Calu3 (cell line): ENCODE measurements around the gene METTL25. TPM values are rescaled to one million over a fixed set of nuclear protein-coding genes. Genes with fewer than 3 reads are reported as not detected.

ENCODE experiments used
- BruUV-seq: library from RNA; stranded (reverse); fragments of 400-500 nt; replicated peaks from 2 replicates; lab custom pipeline; 2021; lab: Mats Ljungman, UMichigan
- CTCF ChIA-PET: fragments of 300-600 bp; sonication (Branson Sonifier 250); formaldehyde crosslinking; loops from one replicate; lab custom pipeline; 2022; ENCODE audit warnings: antibody characterized with exemption; lab: Charles Lee
- DNase-seq: peaks from one replicate; pipeline ENCODE4 v3.0.0; 2022
- H3K27ac Mint-ChIP-seq: one replicate; pipeline ENCODE4 v1.8.0; 2022; ENCODE audit warnings: mixed read lengths; ENCODE audit not compliant: unreplicated experiment
- H3K27me3 Mint-ChIP-seq: one replicate; pipeline ENCODE4 v1.8.0; 2022; ENCODE audit warnings: mixed read lengths; ENCODE audit not compliant: unreplicated experiment
- H3K36me3 Mint-ChIP-seq: one replicate; pipeline ENCODE4 v1.8.0; 2022; ENCODE audit warnings: mild to moderate bottlenecking, moderate library complexity, mixed read lengths; ENCODE audit not compliant: insufficient read depth, unreplicated experiment
- H3K4me1 Mint-ChIP-seq: one replicate; pipeline ENCODE4 v1.8.0; 2022; ENCODE audit warnings: mild to moderate bottlenecking, low read depth, mixed read lengths; ENCODE audit not compliant: unreplicated experiment
- H3K4me3 Mint-ChIP-seq: one replicate; pipeline ENCODE4 v1.8.0; 2022; ENCODE audit warnings: mild to moderate bottlenecking, low read depth, moderate library complexity, mixed read lengths; ENCODE audit not compliant: unreplicated experiment
- H3K9me3 Mint-ChIP-seq: one replicate; pipeline ENCODE4 v1.8.0; 2022; ENCODE audit warnings: low read depth, mixed read lengths; ENCODE audit not compliant: unreplicated experiment
- CTCF ChIP-seq: fragments of 200-600 bp; IDR thresholded peaks from one replicate; pipeline ENCODE4 v1.8.0; 2022; ENCODE audit warnings: antibody characterized with exemption; ENCODE audit not compliant: unreplicated experiment
- intact Hi-C: fragments of 100-400 bp; cut with micrococcal nuclease; formaldehyde crosslinking; loops from one replicate; pipeline ENCODE4 v1.10.0; 2022; ENCODE audit not compliant: unreplicated experiment
- total RNA-seq: library from RNA; stranded (reverse); gene quantifications from 2 replicates; pipeline ENCODE4 v1.2.3, GENCODE V29; 2022

METTL25 gene
- total RNA-seq, 1 experiment from 2014 or later, result 6.7 TPM

GRCh38 chr12:82400819-82401218 lies 42.5 kb downstream of the METTL25 start:
- no peaks in the 10 kb centered on the region for H3K36me3 Mint-ChIP-seq

DNA sequence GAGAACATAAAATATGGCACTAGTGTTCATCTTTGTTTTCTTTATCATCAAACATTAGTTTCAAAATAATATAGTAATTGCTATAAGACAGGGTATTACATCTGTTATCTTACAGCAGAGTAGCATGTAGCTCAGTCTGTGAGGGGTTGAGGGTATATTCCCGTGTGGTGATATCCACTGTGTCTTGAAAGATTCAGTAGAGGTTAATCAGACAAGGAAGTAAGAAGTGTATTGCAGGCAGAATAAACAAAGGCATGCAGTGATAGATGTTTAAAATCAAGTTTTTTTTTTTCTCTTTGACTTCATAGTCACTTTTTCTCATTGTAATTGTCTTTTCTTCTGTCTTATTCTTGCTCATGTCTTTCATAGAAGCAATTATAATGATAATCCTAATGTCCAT lies 48.3 kb downstream of the METTL25 start:
- H3K4me1 Mint-ChIP-seq, result peaks cover 40% of the 10 kb centered on the region
- CTCF ChIA-PET, result no interaction called here
- H3K4me3 Mint-ChIP-seq, result no peak overlapping the region
- no peaks in the 10 kb centered on the region for H3K27me3 Mint-ChIP-seq
- no peaks in the 10 kb centered on the region for H3K9me3 Mint-ChIP-seq
- DNase-seq, result no peak
- intact Hi-C loops, result no loop called here
- no peak for TF ChIP-seq CTCF
- BruUV-seq, result no TSS peak
- peak overlapping the region; percentile 71 for H3K27ac Mint-ChIP-seq
- no peaks in the 10 kb centered on the region for H3K36me3 Mint-ChIP-seq

More at GRCh38 chr12:82400819-82401218, 42.5 kb downstream of the METTL25 start:
- Mint-ChIP-seq H3K9me3 (no peaks in the 10 kb centered on the region), H3K27ac (no peak overlapping the region), H3K4me3 (no peak overlapping the region), H3K27me3 (no peaks in the 10 kb centered on the region), H3K4me1 (no peaks in the 10 kb centered on the region)
- BruUV-seq, result no TSS peak
- TF ChIP-seq CTCF, result no peak
- CTCF ChIA-PET, result no interaction called here
- intact Hi-C loops, result no loop called here
- no peak for DNase-seq

DNA sequence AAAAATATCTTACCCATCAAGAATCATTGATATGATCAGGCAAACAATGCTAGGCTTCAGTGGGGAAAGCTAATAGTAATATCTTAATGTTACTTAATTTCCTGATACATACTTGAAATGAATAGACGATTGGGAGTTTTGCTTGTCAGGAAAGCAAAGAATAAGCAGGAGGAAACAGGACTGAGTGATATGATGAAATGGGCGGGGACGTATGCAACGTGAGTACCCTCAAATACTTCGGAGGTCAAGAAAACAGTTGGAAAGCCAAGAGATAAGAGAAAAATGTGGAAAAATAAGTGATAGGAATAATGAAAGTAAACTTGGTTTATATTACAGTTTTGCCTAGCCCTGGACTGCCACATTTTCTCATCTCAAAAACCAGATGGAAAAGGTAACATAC lies 49.2 kb downstream of the METTL25 start:
- H3K27ac Mint-ChIP-seq, result peak overlapping the region; percentile 71
- CTCF ChIA-PET, result no interaction called here
- no peaks in the 10 kb centered on the region for H3K36me3 Mint-ChIP-seq
- peaks cover 45% of the 10 kb centered on the region for H3K4me1 Mint-ChIP-seq
- intact Hi-C loops, result no loop called here
- no peaks in the 10 kb centered on the region for H3K27me3 Mint-ChIP-seq
- no peak for DNase-seq
- H3K9me3 Mint-ChIP-seq, result no peaks in the 10 kb centered on the region
- no peak for TF ChIP-seq CTCF
- peak overlapping the region; percentile 43 for H3K4me3 Mint-ChIP-seq
- BruUV-seq, result no TSS peak

DNA sequence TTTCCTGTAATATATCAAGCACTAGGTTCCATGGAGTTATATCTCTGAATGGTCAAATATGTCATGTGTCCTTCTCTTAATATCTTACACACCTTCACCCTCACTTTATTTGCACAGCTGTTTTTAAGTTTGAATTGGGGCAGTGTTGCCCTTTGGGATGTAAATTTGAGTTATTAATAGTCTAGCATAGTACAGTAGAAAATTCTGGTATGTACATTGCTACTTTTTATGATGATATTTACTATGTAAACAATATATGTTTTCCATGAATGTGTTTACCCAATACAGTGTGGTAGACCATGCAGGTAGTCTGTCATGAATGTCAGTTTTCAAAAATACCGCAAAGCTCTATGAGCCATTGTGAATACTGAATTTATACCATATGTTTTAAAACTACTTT lies 50.5 kb downstream of the METTL25 start:
- CTCF ChIA-PET, result no interaction called here
- Mint-ChIP-seq H3K27ac (no peak overlapping the region), H3K4me1 (peaks cover 46% of the 10 kb centered on the region), H3K9me3 (no peaks in the 10 kb centered on the region), H3K4me3 (no peak overlapping the region), H3K36me3 (no peaks in the 10 kb centered on the region), H3K27me3 (no peaks in the 10 kb centered on the region)
- BruUV-seq, result no TSS peak
- no peak for TF ChIP-seq CTCF
- no peak for DNase-seq
- intact Hi-C loops, result no loop called here
